ENCODE measurements around the gene SRRM3. TPM values are rescaled to one million over a fixed set of nuclear protein-coding genes. Genes with fewer than 3 reads are reported as not detected.

The SRRM3 gene
- polyA plus RNA-seq, 1 donor (not counting 4 experiments of a cell fraction or from before 2014, with no cell fraction given), result 0.30 TPM

GRCh38 chr7:76273503-76273902, 71.8 kb downstream of the SRRM3 start:
- FAIRE-seq (no peak), DNase-seq (ENCODE audit: low read depth, low spot score) (no peak)
- H3K27me3 ChIP-seq (ENCODE audit: control insufficient read depth, extremely low read depth, insufficient read depth, low read length), result peaks cover 32% of the 10 kb centered on the region
- TF ChIP-seq EZH2 (IDR thresholded peaks at IDR 0.05; ENCODE audit: low read length), result no peak
- TF ChIP-seq CTCF (optimal IDR thresholded peaks at IDR 0.05 in 1 of 3, IDR thresholded peaks at IDR 0.05 in 1 of 3, conservative IDR thresholded peaks at IDR 0.05 in 1 of 3; ENCODE audit: extremely low read depth in 1 of 3, insufficient read depth in 2 of 3, low read length in 3 of 3), result no peak
- H4K20me1 ChIP-seq (ENCODE audit: control insufficient read depth, extremely low read depth, insufficient read depth, low read length), result no peaks in the 10 kb centered on the region
- H2AFZ ChIP-seq (ENCODE audit: control insufficient read depth, low read length), result no peak overlapping the region
- H3K36me3 ChIP-seq (ENCODE audit: control insufficient read depth in 2 of 2, extremely low read depth in 1 of 2, insufficient read depth in 2 of 2, low read length in 2 of 2), result no peaks in the 10 kb centered on the region
- no peak overlapping the region for H3K27ac ChIP-seq (ENCODE audit: control insufficient read depth, insufficient read depth, low read length)
- no peaks in the 10 kb centered on the region for H3K9me1 ChIP-seq (ENCODE audit: control insufficient read depth, extremely low read depth, insufficient read depth, low read length)
- H3K79me2 ChIP-seq (ENCODE audit: control insufficient read depth, insufficient read depth, low read length), result no peaks in the 10 kb centered on the region
- H3K9me3 ChIP-seq (ENCODE audit: control insufficient read depth, low read depth, low read length), result no peaks in the 10 kb centered on the region
- H3K9ac ChIP-seq (ENCODE audit: control insufficient read depth, extremely low read depth, insufficient read depth, low read length), result no peak overlapping the region
- dilution Hi-C loops (cut with MboI; ENCODE audit: extremely low pct_ligation_motif_present, low sequenced_read_pairs), result no loop called here
- no peaks in the 10 kb centered on the region for H3K4me1 ChIP-seq (ENCODE audit: control insufficient read depth, extremely low read depth, insufficient read depth, low read length)
- no peak overlapping the region for H3K4me2 ChIP-seq (ENCODE audit: control insufficient read depth, extremely low read depth, insufficient read depth, low read depth, low read length)
- no peak overlapping the region for H3K4me3 ChIP-seq (ENCODE audit: control insufficient read depth in 2 of 3, extremely low read depth in 1 of 3, insufficient read depth in 2 of 3, low read depth in 1 of 3, low read length in 3 of 3)

- H3K9me3 ChIP-seq (ENCODE audit: control insufficient read depth, low read depth, low read length), result no peaks in the 10 kb centered on the region
- H4K20me1 ChIP-seq (ENCODE audit: control insufficient read depth, extremely low read depth, insufficient read depth, low read length), result no peaks in the 10 kb centered on the region
- no peaks in the 10 kb centered on the region for H3K9me1 ChIP-seq (ENCODE audit: control insufficient read depth, extremely low read depth, insufficient read depth, low read length)
- no peak overlapping the region for H3K27ac ChIP-seq (ENCODE audit: control insufficient read depth, insufficient read depth, low read length)
- no peak overlapping the region for H3K9ac ChIP-seq (ENCODE audit: control insufficient read depth, extremely low read depth, insufficient read depth, low read length)
- H3K4me2 ChIP-seq (ENCODE audit: control insufficient read depth, extremely low read depth, insufficient read depth, low read depth, low read length), result no peak overlapping the region
- H3K36me3 ChIP-seq (ENCODE audit: control insufficient read depth in 2 of 2, extremely low read depth in 1 of 2, insufficient read depth in 2 of 2, low read length in 2 of 2), result no peaks in the 10 kb centered on the region
- H3K4me3 ChIP-seq (ENCODE audit: control insufficient read depth in 2 of 3, extremely low read depth in 1 of 3, insufficient read depth in 2 of 3, low read depth in 1 of 3, low read length in 3 of 3), result no peak overlapping the region
- FAIRE-seq (no peak), DNase-seq (ENCODE audit: low read depth, low spot score) (no peak)
- TF ChIP-seq CTCF (optimal IDR thresholded peaks at IDR 0.05 in 1 of 3, IDR thresholded peaks at IDR 0.05 in 1 of 3, conservative IDR thresholded peaks at IDR 0.05 in 1 of 3; ENCODE audit: extremely low read depth in 1 of 3, insufficient read depth in 2 of 3, low read length in 3 of 3), result no peak
- no peak for TF ChIP-seq EZH2 (IDR thresholded peaks at IDR 0.05; ENCODE audit: low read length)
- H3K79me2 ChIP-seq (ENCODE audit: control insufficient read depth, insufficient read depth, low read length), result no peaks in the 10 kb centered on the region
- H3K27me3 ChIP-seq (ENCODE audit: control insufficient read depth, extremely low read depth, insufficient read depth, low read length), result peaks cover 35% of the 10 kb centered on the region
- H2AFZ ChIP-seq (ENCODE audit: control insufficient read depth, low read length), result no peak overlapping the region
- H3K4me1 ChIP-seq (ENCODE audit: control insufficient read depth, extremely low read depth, insufficient read depth, low read length), result peaks cover 2% of the 10 kb centered on the region
- dilution Hi-C loops (cut with MboI; ENCODE audit: extremely low pct_ligation_motif_present, low sequenced_read_pairs), result no loop called here
These were observed 76.8 kb downstream of the SRRM3 start for GRCh38 chr7:76278540-76278939.
